Nephron progenitor cell (in vitro differentiated cells): Measurements from ENCODE around the gene FFAR2.
A peak's percentile ranks its signal among the peaks of the same experiment; 100 is the strongest.

Source experiments
- DNase-seq: peaks from one replicate; pipeline ENCODE4 v3.0.0; 2021
- H3K27ac Mint-ChIP-seq: 2 replicates; pipeline ENCODE4 v1.8.0; 2021; ENCODE audit warnings: mild to moderate bottlenecking, moderate library complexity, mixed read lengths
- H3K27me3 Mint-ChIP-seq: 2 replicates; pipeline ENCODE4 v1.8.0; 2021; ENCODE audit warnings: mild to moderate bottlenecking, low read depth, mixed read lengths; ENCODE audit not compliant: poor library complexity
- H3K36me3 Mint-ChIP-seq: 2 replicates; pipeline ENCODE4 v1.8.0; 2021; ENCODE audit warnings: low read depth, mixed read lengths
- H3K4me1 Mint-ChIP-seq: 2 replicates; pipeline ENCODE4 v1.8.0; 2021; ENCODE audit warnings: mixed read lengths
- H3K4me3 Mint-ChIP-seq: 2 replicates; pipeline ENCODE4 v1.8.0; 2021; ENCODE audit warnings: mild to moderate bottlenecking, moderate library complexity, mixed read lengths
- H3K9me3 Mint-ChIP-seq: 2 replicates; pipeline ENCODE4 v1.8.0; 2021; ENCODE audit warnings: mild to moderate bottlenecking, moderate library complexity, mixed read lengths
- CTCF ChIP-seq: fragments of 200-600 bp; sonication (generic); IDR thresholded peaks from 2 replicates; pipeline ENCODE4 v1.5.0; 2021; ENCODE audit warnings: antibody characterized with exemption

The FFAR2 gene

GRCh38 chr19:35488677-35489076 is 40.6 kb downstream of the FFAR2 start:
- H3K27me3 Mint-ChIP-seq: peaks cover 74% of the 10 kb centered on the region
- H3K4me3 Mint-ChIP-seq: no peak overlapping the region
- no peaks in the 10 kb centered on the region for H3K36me3 Mint-ChIP-seq
- peaks cover 5% of the 10 kb centered on the region for H3K4me1 Mint-ChIP-seq
- H3K9me3 Mint-ChIP-seq: no peaks in the 10 kb centered on the region
- TF ChIP-seq CTCF: no peak
- no peak overlapping the region for H3K27ac Mint-ChIP-seq
- no peak for DNase-seq

- H3K36me3 Mint-ChIP-seq: no peaks in the 10 kb centered on the region
- no peak for TF ChIP-seq CTCF
- H3K27me3 Mint-ChIP-seq: peaks cover 70% of the 10 kb centered on the region
- H3K27ac Mint-ChIP-seq: no peak within 1 kb of the TSS
- no peak within 1 kb of the TSS for H3K4me3 Mint-ChIP-seq
- H3K4me1 Mint-ChIP-seq: peaks cover 8% of the 10 kb centered on the region
- no peaks in the 10 kb centered on the region for H3K9me3 Mint-ChIP-seq
- DNase-seq: no peak
These were observed 42.3 kb downstream of the FFAR2 start, which contains the start of gene KRTDAP for GRCh38 chr19:35490364-35490763. Gene KRTDAP (minus strand): TSS chr19:35490464. CDS start chr19:35490442, 22 bp downstream.

- no peak for DNase-seq
- no peak for TF ChIP-seq CTCF
- Mint-ChIP-seq H3K27me3 (peaks cover 60% of the 10 kb centered on the region), H3K27ac (no peak overlapping the region), H3K4me3 (no peak overlapping the region), H3K4me1 (peaks cover 11% of the 10 kb centered on the region), H3K9me3 (no peaks in the 10 kb centered on the region), H3K36me3 (no peaks in the 10 kb centered on the region)
These were observed 43.8 kb downstream of the FFAR2 start for GRCh38 chr19:35491836-35492360.

GRCh38 chr19:35493971-35494370 is 45.9 kb downstream of the FFAR2 start:
- TF ChIP-seq CTCF: no peak
- H3K36me3 Mint-ChIP-seq: no peaks in the 10 kb centered on the region
- no peak overlapping the region for H3K4me3 Mint-ChIP-seq
- H3K27ac Mint-ChIP-seq: no peak overlapping the region
- no peaks in the 10 kb centered on the region for H3K9me3 Mint-ChIP-seq
- H3K4me1 Mint-ChIP-seq: peaks cover 6% of the 10 kb centered on the region
- H3K27me3 Mint-ChIP-seq: peaks cover 47% of the 10 kb centered on the region
- no peak for DNase-seq

GRCh38 chr19:35495107-35496064 is 47.3 kb downstream of the FFAR2 start:
- H3K4me1 Mint-ChIP-seq: peaks cover 6% of the 10 kb centered on the region
- H3K27me3 Mint-ChIP-seq: peaks cover 36% of the 10 kb centered on the region
- H3K4me3 Mint-ChIP-seq: no peak overlapping the region
- DNase-seq: peak; percentile 74
- no peak overlapping the region for H3K27ac Mint-ChIP-seq
- H3K9me3 Mint-ChIP-seq: no peaks in the 10 kb centered on the region
- H3K36me3 Mint-ChIP-seq: no peaks in the 10 kb centered on the region
- TF ChIP-seq CTCF: peak; percentile 98
